OCI-LY3 (cell line): Measurements from ENCODE around the gene TNNT3.

Source experiments
- EZH2phosphoT487 ChIP-seq: fragments of 200-600 bp; shearing (Covaris generic); IDR thresholded peaks from 2 replicates; pipeline ENCODE4 v1.6.1; 2018; ENCODE audit warnings: antibody characterized with exemption, mixed run types, low read depth
- TF ChIP-seq, protein P1 (sequence below): fragments of 200-600, 300-600 bp; sonication (generic); IDR thresholded peaks from 2 replicates; pipeline ENCODE4 v1.5.1; 2014; ENCODE audit warnings: antibody characterized with exemption, low read length, low read depth

- TF ChIP-seq, protein P1, sequence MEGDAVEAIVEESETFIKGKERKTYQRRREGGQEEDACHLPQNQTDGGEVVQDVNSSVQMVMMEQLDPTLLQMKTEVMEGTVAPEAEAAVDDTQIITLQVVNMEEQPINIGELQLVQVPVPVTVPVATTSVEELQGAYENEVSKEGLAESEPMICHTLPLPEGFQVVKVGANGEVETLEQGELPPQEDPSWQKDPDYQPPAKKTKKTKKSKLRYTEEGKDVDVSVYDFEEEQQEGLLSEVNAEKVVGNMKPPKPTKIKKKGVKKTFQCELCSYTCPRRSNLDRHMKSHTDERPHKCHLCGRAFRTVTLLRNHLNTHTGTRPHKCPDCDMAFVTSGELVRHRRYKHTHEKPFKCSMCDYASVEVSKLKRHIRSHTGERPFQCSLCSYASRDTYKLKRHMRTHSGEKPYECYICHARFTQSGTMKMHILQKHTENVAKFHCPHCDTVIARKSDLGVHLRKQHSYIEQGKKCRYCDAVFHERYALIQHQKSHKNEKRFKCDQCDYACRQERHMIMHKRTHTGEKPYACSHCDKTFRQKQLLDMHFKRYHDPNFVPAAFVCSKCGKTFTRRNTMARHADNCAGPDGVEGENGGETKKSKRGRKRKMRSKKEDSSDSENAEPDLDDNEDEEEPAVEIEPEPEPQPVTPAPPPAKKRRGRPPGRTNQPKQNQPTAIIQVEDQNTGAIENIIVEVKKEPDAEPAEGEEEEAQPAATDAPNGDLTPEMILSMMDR = no peak
- no peak for TF ChIP-seq EZH2phosphoT487
Observed at GRCh38 chr11:1888811-1889210, 30.7 kb upstream of the TNNT3 start.
